ENCODE data around the gene RALA.

DNA sequence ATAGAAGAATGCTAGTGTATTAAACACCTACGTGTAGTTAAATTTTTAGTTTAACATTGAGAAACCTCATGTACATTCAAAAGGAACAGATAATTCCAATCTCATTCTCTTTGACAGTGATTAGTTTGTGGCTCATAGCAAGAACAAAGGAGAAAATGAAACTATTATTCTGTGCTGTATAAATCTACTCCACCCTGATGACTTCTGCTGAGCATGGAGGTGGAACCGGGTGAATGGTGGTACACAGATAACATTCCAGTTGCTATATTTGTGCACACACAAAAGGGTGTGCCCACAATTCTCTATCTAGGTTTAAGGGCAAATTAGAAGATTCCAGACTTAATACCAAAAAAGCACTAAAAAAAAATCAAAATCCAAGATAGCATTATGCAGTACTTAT, 17.0 kb upstream of the RALA start:
- TF ChIP-seq, protein P1, sequence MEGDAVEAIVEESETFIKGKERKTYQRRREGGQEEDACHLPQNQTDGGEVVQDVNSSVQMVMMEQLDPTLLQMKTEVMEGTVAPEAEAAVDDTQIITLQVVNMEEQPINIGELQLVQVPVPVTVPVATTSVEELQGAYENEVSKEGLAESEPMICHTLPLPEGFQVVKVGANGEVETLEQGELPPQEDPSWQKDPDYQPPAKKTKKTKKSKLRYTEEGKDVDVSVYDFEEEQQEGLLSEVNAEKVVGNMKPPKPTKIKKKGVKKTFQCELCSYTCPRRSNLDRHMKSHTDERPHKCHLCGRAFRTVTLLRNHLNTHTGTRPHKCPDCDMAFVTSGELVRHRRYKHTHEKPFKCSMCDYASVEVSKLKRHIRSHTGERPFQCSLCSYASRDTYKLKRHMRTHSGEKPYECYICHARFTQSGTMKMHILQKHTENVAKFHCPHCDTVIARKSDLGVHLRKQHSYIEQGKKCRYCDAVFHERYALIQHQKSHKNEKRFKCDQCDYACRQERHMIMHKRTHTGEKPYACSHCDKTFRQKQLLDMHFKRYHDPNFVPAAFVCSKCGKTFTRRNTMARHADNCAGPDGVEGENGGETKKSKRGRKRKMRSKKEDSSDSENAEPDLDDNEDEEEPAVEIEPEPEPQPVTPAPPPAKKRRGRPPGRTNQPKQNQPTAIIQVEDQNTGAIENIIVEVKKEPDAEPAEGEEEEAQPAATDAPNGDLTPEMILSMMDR (IDR thresholded peaks at IDR 0.05), result no peak
- TF ChIP-seq POLR2A (IDR thresholded peaks at IDR 0.05), result no peak
